ENCODE data around the gene LCE5A. TPM values are rescaled to one million over a fixed set of nuclear protein-coding genes. Genes with fewer than 3 reads are reported as not detected.
"Not testable (repeated sequence)": the region's sequence is repeated elsewhere in the genome, so short reads cannot be mapped to it uniquely, and the experiment has no call there.

LCE5A gene
- total RNA-seq, 1 donor from 2014 or later = not detected

DNA sequence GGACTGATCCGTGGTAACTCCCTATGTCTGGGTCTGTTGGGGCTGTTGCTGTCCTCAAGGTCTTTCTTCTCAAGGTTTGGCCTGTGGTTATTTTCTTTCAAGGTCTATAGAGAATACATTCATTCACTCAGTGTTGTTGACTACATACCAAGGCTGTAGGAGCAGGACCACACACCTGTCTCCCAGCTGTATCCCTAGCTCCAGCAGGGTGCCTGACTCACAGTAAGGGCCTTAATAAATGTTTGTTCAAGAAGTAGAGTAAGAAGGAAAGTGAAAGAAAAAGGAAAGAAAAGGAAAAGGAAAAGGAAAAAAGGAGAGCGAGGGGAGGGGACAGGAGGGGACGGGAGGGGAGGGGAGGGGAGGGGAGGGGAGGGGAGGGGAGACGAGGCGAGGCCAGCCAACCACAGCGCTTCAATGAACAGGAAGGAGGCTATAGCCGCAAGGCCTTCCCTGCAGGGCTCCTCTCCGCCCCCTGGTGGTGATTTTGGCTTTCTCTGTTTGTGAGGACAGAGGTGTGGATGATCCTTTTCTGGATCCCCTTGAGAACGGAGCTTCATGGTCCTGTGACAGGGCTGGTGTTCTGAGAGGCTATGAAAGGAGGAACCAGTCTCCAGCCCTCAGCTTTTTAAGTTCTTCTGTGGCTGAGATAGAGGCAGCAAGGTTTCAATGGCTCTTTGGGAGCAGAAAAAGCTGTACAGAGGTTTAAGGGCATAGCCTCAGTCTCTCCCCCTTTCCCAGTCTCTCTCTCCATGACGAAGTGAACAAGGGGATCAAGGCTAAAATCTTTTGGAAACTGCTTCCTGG is 30.6 kb upstream of the LCE5A start:
- Mint-ChIP-seq H3K36me3 (ENCODE audit: unreplicated experiment) (no peaks in the 10 kb centered on the region), H3K4me3 (ENCODE audit: unreplicated experiment) (no peak overlapping the region), H3K27ac (ENCODE audit: unreplicated experiment) (no peak overlapping the region), H3K9me3 (ENCODE audit: unreplicated experiment) (peaks cover 39% of the 10 kb centered on the region), H3K27me3 (ENCODE audit: unreplicated experiment) (no peaks in the 10 kb centered on the region), H3K4me1 (ENCODE audit: unreplicated experiment) (no peaks in the 10 kb centered on the region)
- no peak for DNase-seq (ENCODE audit: extremely low spot score, unreplicated experiment)
- TF ChIP-seq, protein P1, sequence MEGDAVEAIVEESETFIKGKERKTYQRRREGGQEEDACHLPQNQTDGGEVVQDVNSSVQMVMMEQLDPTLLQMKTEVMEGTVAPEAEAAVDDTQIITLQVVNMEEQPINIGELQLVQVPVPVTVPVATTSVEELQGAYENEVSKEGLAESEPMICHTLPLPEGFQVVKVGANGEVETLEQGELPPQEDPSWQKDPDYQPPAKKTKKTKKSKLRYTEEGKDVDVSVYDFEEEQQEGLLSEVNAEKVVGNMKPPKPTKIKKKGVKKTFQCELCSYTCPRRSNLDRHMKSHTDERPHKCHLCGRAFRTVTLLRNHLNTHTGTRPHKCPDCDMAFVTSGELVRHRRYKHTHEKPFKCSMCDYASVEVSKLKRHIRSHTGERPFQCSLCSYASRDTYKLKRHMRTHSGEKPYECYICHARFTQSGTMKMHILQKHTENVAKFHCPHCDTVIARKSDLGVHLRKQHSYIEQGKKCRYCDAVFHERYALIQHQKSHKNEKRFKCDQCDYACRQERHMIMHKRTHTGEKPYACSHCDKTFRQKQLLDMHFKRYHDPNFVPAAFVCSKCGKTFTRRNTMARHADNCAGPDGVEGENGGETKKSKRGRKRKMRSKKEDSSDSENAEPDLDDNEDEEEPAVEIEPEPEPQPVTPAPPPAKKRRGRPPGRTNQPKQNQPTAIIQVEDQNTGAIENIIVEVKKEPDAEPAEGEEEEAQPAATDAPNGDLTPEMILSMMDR (IDR thresholded peaks at IDR 0.05) = no peak

DNA sequence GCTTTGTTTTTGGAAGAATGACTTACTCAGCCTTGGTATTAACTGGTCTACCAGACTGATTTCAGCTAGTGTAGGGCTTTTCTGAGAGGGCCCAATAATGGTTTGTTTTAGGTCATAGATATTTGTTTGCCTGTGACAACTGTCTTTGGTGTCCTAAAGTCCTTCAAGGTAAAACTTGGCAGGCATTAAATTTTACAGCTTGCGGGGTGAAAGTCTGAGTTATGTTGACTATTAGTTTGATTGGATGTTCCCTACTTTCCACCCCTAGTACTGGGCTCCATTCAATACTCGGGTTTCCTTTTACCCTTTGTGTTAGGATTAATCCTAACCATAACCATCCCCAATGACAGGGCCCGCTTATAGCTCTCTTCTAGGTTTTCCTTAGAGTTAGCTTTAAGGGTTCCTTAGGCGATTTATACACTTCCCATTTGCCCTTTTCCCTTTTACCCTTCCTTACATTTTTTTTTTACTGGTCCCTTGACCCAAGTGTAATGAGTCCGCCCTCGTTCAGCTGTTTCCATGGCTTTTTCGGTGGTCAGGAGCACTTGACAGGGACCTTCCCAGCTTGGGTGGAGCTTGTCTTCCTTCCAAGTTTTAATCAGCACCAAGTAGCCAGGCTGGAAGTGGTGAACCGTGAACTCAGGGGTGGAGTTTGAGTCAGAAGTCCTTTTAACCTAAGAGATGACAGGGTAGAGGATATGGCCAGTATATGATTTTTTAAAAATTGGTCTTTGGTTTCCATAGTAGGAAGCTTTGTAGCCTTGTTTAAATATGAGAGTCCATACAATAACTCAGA is 28.5 kb upstream of the LCE5A start:
- no peak overlapping the region for H3K27ac Mint-ChIP-seq (ENCODE audit: unreplicated experiment)
- TF ChIP-seq, protein P1 (IDR thresholded peaks at IDR 0.05) = no peak
- no peaks in the 10 kb centered on the region for H3K4me1 Mint-ChIP-seq (ENCODE audit: unreplicated experiment)
- H3K9me3 Mint-ChIP-seq (ENCODE audit: unreplicated experiment) = peaks cover 19% of the 10 kb centered on the region
- no peaks in the 10 kb centered on the region for H3K27me3 Mint-ChIP-seq (ENCODE audit: unreplicated experiment)
- no peaks in the 10 kb centered on the region for H3K36me3 Mint-ChIP-seq (ENCODE audit: unreplicated experiment)
- H3K4me3 Mint-ChIP-seq (ENCODE audit: unreplicated experiment) = no peak overlapping the region
- DNase-seq (ENCODE audit: extremely low spot score, unreplicated experiment) = no peak

DNA sequence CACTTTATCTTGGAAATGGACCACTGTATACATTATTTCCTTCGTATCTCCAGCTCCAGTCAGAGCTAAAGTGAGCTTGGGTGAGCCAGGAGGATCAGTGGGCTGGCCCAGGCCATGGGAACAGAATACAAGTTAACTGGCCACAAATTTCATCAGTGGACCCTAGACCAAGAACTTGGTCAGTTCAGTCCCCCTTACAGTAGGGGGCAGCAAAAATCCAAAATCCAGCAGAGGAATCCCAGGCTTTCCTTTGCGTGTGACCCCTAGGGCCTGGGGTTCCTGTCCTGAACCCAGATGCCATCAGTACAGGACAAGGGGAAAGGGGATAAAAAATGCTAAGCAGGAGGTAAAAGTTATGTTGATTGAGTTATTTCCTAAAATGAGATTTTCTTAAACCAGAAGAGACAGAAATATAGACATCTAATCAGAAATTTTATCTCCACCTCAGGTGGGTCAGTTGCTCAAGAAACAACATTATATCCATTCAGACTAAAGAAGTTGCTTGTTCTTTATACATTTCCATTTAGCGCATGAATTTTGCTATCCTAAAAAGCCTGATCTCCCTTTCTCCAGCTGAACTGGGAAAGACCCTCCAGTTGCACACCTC is 24.1 kb upstream of the LCE5A start:
- Mint-ChIP-seq H3K9me3 (ENCODE audit: unreplicated experiment) (peaks cover 16% of the 10 kb centered on the region), H3K27me3 (ENCODE audit: unreplicated experiment) (no peaks in the 10 kb centered on the region), H3K27ac (ENCODE audit: unreplicated experiment) (no peak overlapping the region), H3K4me3 (ENCODE audit: unreplicated experiment) (no peak overlapping the region), H3K4me1 (ENCODE audit: unreplicated experiment) (no peaks in the 10 kb centered on the region), H3K36me3 (ENCODE audit: unreplicated experiment) (no peaks in the 10 kb centered on the region)
- TF ChIP-seq, protein P1 (IDR thresholded peaks at IDR 0.05) = no peak
- DNase-seq (ENCODE audit: extremely low spot score, unreplicated experiment) = no peak

DNA sequence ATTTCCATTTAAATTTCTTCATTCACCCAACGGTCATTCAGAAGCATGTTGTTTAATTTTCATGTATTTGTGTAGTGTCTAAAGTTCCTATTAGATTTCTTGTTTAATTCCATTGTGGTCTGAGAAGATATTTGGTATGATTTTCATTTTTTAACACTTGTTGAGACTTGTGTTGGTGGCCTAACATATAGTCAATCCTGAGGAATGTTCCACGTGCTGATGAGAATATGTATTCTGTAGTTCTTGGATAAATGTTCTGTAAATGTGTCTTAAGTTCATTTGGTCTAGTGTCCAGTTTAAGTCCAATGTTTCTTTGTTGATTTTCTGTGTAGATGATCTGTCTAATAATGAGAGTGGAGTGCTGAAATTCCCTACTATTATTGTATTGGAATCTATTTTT is 22.7 kb upstream of the LCE5A start:
- no peaks in the 10 kb centered on the region for H3K36me3 Mint-ChIP-seq (ENCODE audit: unreplicated experiment)
- TF ChIP-seq, protein P1 (IDR thresholded peaks at IDR 0.05) = no peak
- no peak overlapping the region for H3K27ac Mint-ChIP-seq (ENCODE audit: unreplicated experiment)
- H3K27me3 Mint-ChIP-seq (ENCODE audit: unreplicated experiment) = no peaks in the 10 kb centered on the region
- no peak for DNase-seq (ENCODE audit: extremely low spot score, unreplicated experiment)
- peaks cover 16% of the 10 kb centered on the region for H3K9me3 Mint-ChIP-seq (ENCODE audit: unreplicated experiment)
- no peaks in the 10 kb centered on the region for H3K4me1 Mint-ChIP-seq (ENCODE audit: unreplicated experiment)
- no peak overlapping the region for H3K4me3 Mint-ChIP-seq (ENCODE audit: unreplicated experiment)

DNA sequence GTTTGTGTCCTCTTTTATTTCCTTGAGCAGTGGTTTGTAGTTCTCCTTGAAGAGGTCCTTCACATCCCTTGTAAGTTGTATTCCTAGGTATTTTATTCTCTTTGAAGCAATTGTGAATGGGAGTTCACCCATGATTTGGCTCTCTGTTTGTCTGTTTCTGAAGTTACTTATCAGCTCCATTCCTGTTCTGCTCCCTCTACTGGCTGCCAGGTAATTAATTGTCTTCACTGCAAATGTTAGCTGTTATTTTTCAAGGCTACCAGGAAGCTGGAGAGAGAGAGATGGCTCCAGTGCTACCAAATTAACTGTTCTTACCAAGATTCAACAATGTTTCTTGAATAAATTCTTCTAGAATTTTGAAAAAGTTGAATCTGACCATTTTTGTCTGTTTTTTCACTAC is 19.1 kb upstream of the LCE5A start:
- not testable (repeated sequence) for H3K4me1 Mint-ChIP-seq (ENCODE audit: unreplicated experiment); H3K4me3 Mint-ChIP-seq (ENCODE audit: unreplicated experiment); DNase-seq (ENCODE audit: extremely low spot score, unreplicated experiment); H3K27ac Mint-ChIP-seq (ENCODE audit: unreplicated experiment); H3K27me3 Mint-ChIP-seq (ENCODE audit: unreplicated experiment); H3K36me3 Mint-ChIP-seq (ENCODE audit: unreplicated experiment)
- peaks cover 26% of the 10 kb centered on the region for H3K9me3 Mint-ChIP-seq (ENCODE audit: unreplicated experiment)

All from osteocyte (in vitro differentiated cells).